Measurements from ENCODE around the gene IL22.

DNA sequence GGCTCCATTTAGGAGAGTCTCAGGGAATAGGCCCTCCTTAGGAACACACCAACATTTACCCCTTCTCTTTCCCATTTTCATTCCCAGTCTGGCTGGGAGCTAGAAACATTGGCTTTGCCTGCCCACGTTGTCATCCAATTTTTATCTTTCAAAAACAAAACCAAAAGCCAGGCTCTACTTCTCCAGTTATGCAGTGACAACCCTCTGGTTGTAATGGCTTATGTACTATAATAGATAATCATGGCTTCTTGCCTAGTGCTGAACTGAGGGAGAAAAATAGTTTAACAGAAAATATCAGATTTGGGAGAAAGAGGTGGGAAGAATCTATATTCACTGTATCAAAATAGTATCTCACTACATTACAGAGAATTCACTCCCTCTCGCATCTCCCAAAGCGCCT lies 32.1 kb upstream of the IL22 start:
- TF ChIP-seq POLR2A (IDR thresholded peaks at IDR 0.05) (no peak), EP300 (IDR thresholded peaks at IDR 0.05) (no peak), POLR2AphosphoS5 (IDR thresholded peaks at IDR 0.05) (no peak)
- TF ChIP-seq, protein P1, sequence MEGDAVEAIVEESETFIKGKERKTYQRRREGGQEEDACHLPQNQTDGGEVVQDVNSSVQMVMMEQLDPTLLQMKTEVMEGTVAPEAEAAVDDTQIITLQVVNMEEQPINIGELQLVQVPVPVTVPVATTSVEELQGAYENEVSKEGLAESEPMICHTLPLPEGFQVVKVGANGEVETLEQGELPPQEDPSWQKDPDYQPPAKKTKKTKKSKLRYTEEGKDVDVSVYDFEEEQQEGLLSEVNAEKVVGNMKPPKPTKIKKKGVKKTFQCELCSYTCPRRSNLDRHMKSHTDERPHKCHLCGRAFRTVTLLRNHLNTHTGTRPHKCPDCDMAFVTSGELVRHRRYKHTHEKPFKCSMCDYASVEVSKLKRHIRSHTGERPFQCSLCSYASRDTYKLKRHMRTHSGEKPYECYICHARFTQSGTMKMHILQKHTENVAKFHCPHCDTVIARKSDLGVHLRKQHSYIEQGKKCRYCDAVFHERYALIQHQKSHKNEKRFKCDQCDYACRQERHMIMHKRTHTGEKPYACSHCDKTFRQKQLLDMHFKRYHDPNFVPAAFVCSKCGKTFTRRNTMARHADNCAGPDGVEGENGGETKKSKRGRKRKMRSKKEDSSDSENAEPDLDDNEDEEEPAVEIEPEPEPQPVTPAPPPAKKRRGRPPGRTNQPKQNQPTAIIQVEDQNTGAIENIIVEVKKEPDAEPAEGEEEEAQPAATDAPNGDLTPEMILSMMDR (IDR thresholded peaks at IDR 0.05), result no peak

All from stomach (tissue), 4 donors.